MM.1S (cell line): ENCODE data around the gene SORT1.

Source experiments
- EZH2 ChIP-seq: fragments of 300-600 bp; sonication (generic); optimal IDR thresholded peaks from 2 replicates; pipeline ENCODE3; 2017; ENCODE audit warnings: low read depth, mild to moderate bottlenecking, antibody characterized with exemption, low read length, mixed read lengths
- EZH2phosphoT487 ChIP-seq: fragments of 300-600 bp; sonication (generic); IDR thresholded peaks from 2 replicates; pipeline ENCODE4 v1.6.1; 2018; ENCODE audit warnings: antibody characterized with exemption, low read length
- TF ChIP-seq, protein P1 (sequence below): fragments of 300-600 bp; sonication (generic); IDR thresholded peaks from 2 replicates; pipeline ENCODE4 v1.5.1; 2016; ENCODE audit warnings: antibody characterized with exemption, low read length, mixed read lengths

DNA sequence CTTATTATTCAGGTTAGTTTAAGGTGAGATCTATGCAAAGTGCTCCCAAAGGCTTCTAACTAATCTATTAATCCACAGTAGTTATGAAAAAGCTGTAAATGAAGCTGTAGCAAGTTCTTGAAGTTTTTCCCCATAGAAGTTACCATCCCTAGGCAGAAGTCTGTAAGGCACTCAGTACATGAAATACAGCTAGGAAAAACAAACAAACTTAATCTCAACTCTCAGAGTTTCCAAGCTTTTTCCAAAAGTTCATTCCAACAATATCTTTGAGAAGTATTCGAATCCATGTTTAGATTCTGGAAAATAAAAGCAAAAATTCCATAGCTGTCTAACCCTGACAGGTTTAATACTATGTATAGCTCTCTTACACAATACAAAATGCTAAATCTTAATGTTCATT is 41.2 kb downstream of the SORT1 start:
- TF ChIP-seq, protein P1, sequence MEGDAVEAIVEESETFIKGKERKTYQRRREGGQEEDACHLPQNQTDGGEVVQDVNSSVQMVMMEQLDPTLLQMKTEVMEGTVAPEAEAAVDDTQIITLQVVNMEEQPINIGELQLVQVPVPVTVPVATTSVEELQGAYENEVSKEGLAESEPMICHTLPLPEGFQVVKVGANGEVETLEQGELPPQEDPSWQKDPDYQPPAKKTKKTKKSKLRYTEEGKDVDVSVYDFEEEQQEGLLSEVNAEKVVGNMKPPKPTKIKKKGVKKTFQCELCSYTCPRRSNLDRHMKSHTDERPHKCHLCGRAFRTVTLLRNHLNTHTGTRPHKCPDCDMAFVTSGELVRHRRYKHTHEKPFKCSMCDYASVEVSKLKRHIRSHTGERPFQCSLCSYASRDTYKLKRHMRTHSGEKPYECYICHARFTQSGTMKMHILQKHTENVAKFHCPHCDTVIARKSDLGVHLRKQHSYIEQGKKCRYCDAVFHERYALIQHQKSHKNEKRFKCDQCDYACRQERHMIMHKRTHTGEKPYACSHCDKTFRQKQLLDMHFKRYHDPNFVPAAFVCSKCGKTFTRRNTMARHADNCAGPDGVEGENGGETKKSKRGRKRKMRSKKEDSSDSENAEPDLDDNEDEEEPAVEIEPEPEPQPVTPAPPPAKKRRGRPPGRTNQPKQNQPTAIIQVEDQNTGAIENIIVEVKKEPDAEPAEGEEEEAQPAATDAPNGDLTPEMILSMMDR = no peak
- TF ChIP-seq EZH2 (no peak), EZH2phosphoT487 (no peak)
